ENCODE data around the gene ADISSP.
A peak's percentile ranks its signal among the peaks of the same experiment; 100 is the strongest.

The ADISSP gene

GRCh38 chr20:3783068-3783489, 15.5 kb upstream of the ADISSP start:
- Mint-ChIP-seq H3K4me3 (no peak overlapping the region), H3K9me3 (no peaks in the 10 kb centered on the region), H3K27ac (ENCODE audit: low read depth) (no peak overlapping the region), H3K36me3 (ENCODE audit: insufficient read depth) (peaks cover 11% of the 10 kb centered on the region), H3K4me1 (peaks cover 43% of the 10 kb centered on the region), H3K27me3 (no peaks in the 10 kb centered on the region)
- ATAC-seq (replicated peaks; ENCODE audit: extremely low read depth, poor library complexity, severe bottlenecking) (no peak), DNase-seq (ENCODE audit: low spot score in 2 of 2) (no peak)

- no peak overlapping the region for H3K4me3 Mint-ChIP-seq
- peaks cover 41% of the 10 kb centered on the region for H3K4me1 Mint-ChIP-seq
- peaks cover 11% of the 10 kb centered on the region for H3K36me3 Mint-ChIP-seq (ENCODE audit: insufficient read depth)
- DNase-seq (ENCODE audit: low spot score in 2 of 2): no peak
- ATAC-seq (replicated peaks; ENCODE audit: extremely low read depth, poor library complexity, severe bottlenecking): no peak
- H3K9me3 Mint-ChIP-seq: no peaks in the 10 kb centered on the region
- no peaks in the 10 kb centered on the region for H3K27me3 Mint-ChIP-seq
- no peak overlapping the region for H3K27ac Mint-ChIP-seq (ENCODE audit: low read depth)
Measured at GRCh38 chr20:3782597-3782996, 15.0 kb upstream of the ADISSP start.

GRCh38 chr20:3781153-3781910, 13.8 kb upstream of the ADISSP start, which contains the start of gene SPEF1:
Gene SPEF1 (minus strand): TSS chr20:3781448. CDS start chr20:3781287, 161 bp downstream.
- DNase-seq (ENCODE audit: low spot score in 2 of 2): peak in 1 of 2 donors; percentile 25
- peaks cover 13% of the 10 kb centered on the region for H3K36me3 Mint-ChIP-seq (ENCODE audit: insufficient read depth)
- H3K27ac Mint-ChIP-seq (ENCODE audit: low read depth): peak within 1 kb of the TSS; percentile 44
- no peaks in the 10 kb centered on the region for H3K27me3 Mint-ChIP-seq
- H3K4me1 Mint-ChIP-seq: peaks cover 47% of the 10 kb centered on the region
- H3K9me3 Mint-ChIP-seq: no peaks in the 10 kb centered on the region
- H3K4me3 Mint-ChIP-seq: peak within 1 kb of the TSS; percentile 63
- peak; percentile 38 for ATAC-seq (replicated peaks; ENCODE audit: extremely low read depth, poor library complexity, severe bottlenecking)

- ATAC-seq (replicated peaks; ENCODE audit: extremely low read depth, poor library complexity, severe bottlenecking): no peak
- no peaks in the 10 kb centered on the region for H3K9me3 Mint-ChIP-seq
- H3K27me3 Mint-ChIP-seq: no peaks in the 10 kb centered on the region
- peaks cover 37% of the 10 kb centered on the region for H3K4me1 Mint-ChIP-seq
- H3K4me3 Mint-ChIP-seq: peak overlapping the region; percentile 81
- DNase-seq (ENCODE audit: low spot score in 2 of 2): no peak
- H3K36me3 Mint-ChIP-seq (ENCODE audit: insufficient read depth): peaks cover 7% of the 10 kb centered on the region
- no peak overlapping the region for H3K27ac Mint-ChIP-seq (ENCODE audit: low read depth)
Measured at GRCh38 chr20:3778976-3779375, 11.4 kb upstream of the ADISSP start.

- Mint-ChIP-seq H3K9me3 (no peaks in the 10 kb centered on the region), H3K4me1 (peaks cover 28% of the 10 kb centered on the region), H3K27ac (ENCODE audit: low read depth) (peak overlapping the region; percentile 58), H3K27me3 (no peaks in the 10 kb centered on the region), H3K36me3 (ENCODE audit: insufficient read depth) (peaks cover 7% of the 10 kb centered on the region), H3K4me3 (peak overlapping the region; percentile 81)
- ATAC-seq (replicated peaks; ENCODE audit: extremely low read depth, poor library complexity, severe bottlenecking) (peak; percentile 57), DNase-seq (ENCODE audit: low spot score in 2 of 2) (no peak)
Measured at GRCh38 chr20:3777716-3778629, 10.4 kb upstream of the ADISSP start.

GRCh38 chr20:3777381-3777715, 9.8 kb upstream of the ADISSP start:
- Mint-ChIP-seq H3K4me1 (peaks cover 28% of the 10 kb centered on the region), H3K4me3 (peak overlapping the region; percentile 81), H3K27me3 (no peaks in the 10 kb centered on the region), H3K27ac (ENCODE audit: low read depth) (peak overlapping the region; percentile 58), H3K36me3 (ENCODE audit: insufficient read depth) (peaks cover 7% of the 10 kb centered on the region), H3K9me3 (no peaks in the 10 kb centered on the region)
- ATAC-seq (replicated peaks; ENCODE audit: extremely low read depth, poor library complexity, severe bottlenecking) (peak; percentile 56), DNase-seq (ENCODE audit: low spot score in 2 of 2) (no peak)

- H3K27ac Mint-ChIP-seq (ENCODE audit: low read depth): no peak overlapping the region
- H3K36me3 Mint-ChIP-seq (ENCODE audit: insufficient read depth): peaks cover 4% of the 10 kb centered on the region
- H3K27me3 Mint-ChIP-seq: no peaks in the 10 kb centered on the region
- no peak overlapping the region for H3K4me3 Mint-ChIP-seq
- DNase-seq (ENCODE audit: low spot score in 2 of 2) (no peak), ATAC-seq (replicated peaks; ENCODE audit: extremely low read depth, poor library complexity, severe bottlenecking) (no peak)
- H3K9me3 Mint-ChIP-seq: no peaks in the 10 kb centered on the region
- peaks cover 14% of the 10 kb centered on the region for H3K4me1 Mint-ChIP-seq
Measured at GRCh38 chr20:3775457-3776108, 8.0 kb upstream of the ADISSP start.

GRCh38 chr20:3771552-3772058, 4.1 kb upstream of the ADISSP start:
- H3K27ac Mint-ChIP-seq (ENCODE audit: low read depth): no peak overlapping the region
- no peaks in the 10 kb centered on the region for H3K9me3 Mint-ChIP-seq
- H3K4me1 Mint-ChIP-seq: peaks cover 16% of the 10 kb centered on the region
- DNase-seq (ENCODE audit: low spot score in 2 of 2): no peak
- H3K27me3 Mint-ChIP-seq: no peaks in the 10 kb centered on the region
- no peak overlapping the region for H3K4me3 Mint-ChIP-seq
- H3K36me3 Mint-ChIP-seq (ENCODE audit: insufficient read depth): peaks cover 12% of the 10 kb centered on the region
- no peak for ATAC-seq (replicated peaks; ENCODE audit: extremely low read depth, poor library complexity, severe bottlenecking)

GRCh38 chr20:3768342-3769130, 983 bp upstream of the ADISSP start:
- Mint-ChIP-seq H3K36me3 (ENCODE audit: insufficient read depth) (peaks cover 13% of the 10 kb centered on the region), H3K9me3 (no peaks in the 10 kb centered on the region), H3K4me3 (peak overlapping the region; percentile 76), H3K27me3 (no peaks in the 10 kb centered on the region), H3K27ac (ENCODE audit: low read depth) (peak overlapping the region; percentile 91), H3K4me1 (peaks cover 30% of the 10 kb centered on the region)
- ATAC-seq (replicated peaks; ENCODE audit: extremely low read depth, poor library complexity, severe bottlenecking) (peak; percentile 74), DNase-seq (ENCODE audit: low spot score in 2 of 2) (peak; percentile 70 to 83)

- Mint-ChIP-seq H3K4me1 (peaks cover 30% of the 10 kb centered on the region), H3K36me3 (ENCODE audit: insufficient read depth) (peaks cover 15% of the 10 kb centered on the region), H3K27ac (ENCODE audit: low read depth) (peak overlapping the region; percentile 74), H3K9me3 (no peaks in the 10 kb centered on the region), H3K4me3 (peak overlapping the region; percentile 76), H3K27me3 (no peaks in the 10 kb centered on the region)
- DNase-seq (ENCODE audit: low spot score in 2 of 2) (no peak), ATAC-seq (replicated peaks; ENCODE audit: extremely low read depth, poor library complexity, severe bottlenecking) (no peak)
Measured at GRCh38 chr20:3767110-3767426, 485 bp downstream of the ADISSP start.

- Mint-ChIP-seq H3K4me3 (peak overlapping the region; percentile 76), H3K27me3 (no peaks in the 10 kb centered on the region), H3K36me3 (ENCODE audit: insufficient read depth) (peaks cover 17% of the 10 kb centered on the region), H3K4me1 (peaks cover 30% of the 10 kb centered on the region), H3K9me3 (no peaks in the 10 kb centered on the region), H3K27ac (ENCODE audit: low read depth) (peak overlapping the region; percentile 74)
- DNase-seq (ENCODE audit: low spot score in 2 of 2): no peak
- ATAC-seq (replicated peaks; ENCODE audit: extremely low read depth, poor library complexity, severe bottlenecking): no peak
Measured at GRCh38 chr20:3766422-3767109, 987 bp downstream of the ADISSP start.
